ENCODE data around the gene C19orf12. TPM values are rescaled to one million over a fixed set of nuclear protein-coding genes. Genes with fewer than 3 reads are reported as not detected.

C19orf12 gene
- total RNA-seq, 1 donor: 48.5 TPM

DNA sequence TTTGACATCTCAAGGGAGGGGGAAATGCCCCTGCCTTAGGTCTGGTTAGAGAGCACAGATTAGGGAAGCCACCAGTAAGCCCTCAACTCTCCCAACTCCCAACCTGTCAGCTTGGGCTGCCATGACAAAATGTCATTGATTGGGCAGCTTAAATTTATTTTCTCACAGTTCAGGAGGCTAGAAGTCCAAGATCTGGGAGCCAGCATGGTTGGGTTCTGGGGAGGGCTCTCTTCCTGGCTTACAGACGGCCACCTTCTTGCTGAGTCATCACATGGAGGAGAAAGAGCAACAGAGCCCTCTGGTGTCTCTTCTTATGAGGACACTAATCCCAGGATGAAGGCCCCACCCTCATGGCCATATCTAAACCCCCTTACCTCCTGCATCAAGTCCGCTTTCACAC lies 24.2 kb downstream of the C19orf12 start:
- TF ChIP-seq, protein P1, sequence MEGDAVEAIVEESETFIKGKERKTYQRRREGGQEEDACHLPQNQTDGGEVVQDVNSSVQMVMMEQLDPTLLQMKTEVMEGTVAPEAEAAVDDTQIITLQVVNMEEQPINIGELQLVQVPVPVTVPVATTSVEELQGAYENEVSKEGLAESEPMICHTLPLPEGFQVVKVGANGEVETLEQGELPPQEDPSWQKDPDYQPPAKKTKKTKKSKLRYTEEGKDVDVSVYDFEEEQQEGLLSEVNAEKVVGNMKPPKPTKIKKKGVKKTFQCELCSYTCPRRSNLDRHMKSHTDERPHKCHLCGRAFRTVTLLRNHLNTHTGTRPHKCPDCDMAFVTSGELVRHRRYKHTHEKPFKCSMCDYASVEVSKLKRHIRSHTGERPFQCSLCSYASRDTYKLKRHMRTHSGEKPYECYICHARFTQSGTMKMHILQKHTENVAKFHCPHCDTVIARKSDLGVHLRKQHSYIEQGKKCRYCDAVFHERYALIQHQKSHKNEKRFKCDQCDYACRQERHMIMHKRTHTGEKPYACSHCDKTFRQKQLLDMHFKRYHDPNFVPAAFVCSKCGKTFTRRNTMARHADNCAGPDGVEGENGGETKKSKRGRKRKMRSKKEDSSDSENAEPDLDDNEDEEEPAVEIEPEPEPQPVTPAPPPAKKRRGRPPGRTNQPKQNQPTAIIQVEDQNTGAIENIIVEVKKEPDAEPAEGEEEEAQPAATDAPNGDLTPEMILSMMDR (IDR thresholded peaks at IDR 0.05; ENCODE audit: extremely low read depth, low read depth, low read length): peak; percentile 43

GRCh38 chr19:29687897-29688728 lies 26.9 kb downstream of the C19orf12 start:
- peak overlapping the region; percentile 74 for H3K4me3 ChIP-seq (ENCODE audit: insufficient read depth, low read length)
- peak overlapping the region; percentile 98 for H3K27ac ChIP-seq (ENCODE audit: low read depth, low read length)
- peak overlapping the region; percentile 92 for H3K4me2 ChIP-seq (ENCODE audit: insufficient read depth, low read length)
- peak; percentile 84 for DNase-seq (ENCODE audit: insufficient read length, low spot score, missing footprints)
- H3K27me3 ChIP-seq (ENCODE audit: insufficient read depth, low read length): no peaks in the 10 kb centered on the region
- no peak overlapping the region for H2AFZ ChIP-seq (ENCODE audit: low read length)
- TF ChIP-seq, protein P1 (IDR thresholded peaks at IDR 0.05; ENCODE audit: extremely low read depth, low read depth, low read length): no peak
- no peaks in the 10 kb centered on the region for H3K79me2 ChIP-seq (ENCODE audit: insufficient read depth, low read length)
- H4K20me1 ChIP-seq (ENCODE audit: insufficient read depth, low read length): no peaks in the 10 kb centered on the region
- peaks cover 6% of the 10 kb centered on the region for H3K9me3 ChIP-seq (ENCODE audit: low read depth, low read length)
- H3K36me3 ChIP-seq (ENCODE audit: insufficient read depth, low read length): no peaks in the 10 kb centered on the region
- peaks cover 38% of the 10 kb centered on the region for H3K4me1 ChIP-seq (ENCODE audit: insufficient read depth, low read length)

More for the DNA sequence above, 24.2 kb downstream of the C19orf12 start:
- H4K20me1 ChIP-seq (ENCODE audit: insufficient read depth, low read length): peaks cover 2% of the 10 kb centered on the region
- H3K9me3 ChIP-seq (ENCODE audit: low read depth, low read length): peaks cover 6% of the 10 kb centered on the region
- no peaks in the 10 kb centered on the region for H3K27me3 ChIP-seq (ENCODE audit: insufficient read depth, low read length)
- H3K27ac ChIP-seq (ENCODE audit: low read depth, low read length): no peak overlapping the region
- H2AFZ ChIP-seq (ENCODE audit: low read length): no peak overlapping the region
- DNase-seq (ENCODE audit: insufficient read length, low spot score, missing footprints): peak; percentile 61
- H3K4me2 ChIP-seq (ENCODE audit: insufficient read depth, low read length): no peak overlapping the region
- no peaks in the 10 kb centered on the region for H3K36me3 ChIP-seq (ENCODE audit: insufficient read depth, low read length)
- H3K4me1 ChIP-seq (ENCODE audit: insufficient read depth, low read length): peaks cover 25% of the 10 kb centered on the region
- H3K79me2 ChIP-seq (ENCODE audit: insufficient read depth, low read length): no peaks in the 10 kb centered on the region
- no peak overlapping the region for H3K4me3 ChIP-seq (ENCODE audit: insufficient read depth, low read length)

DNA sequence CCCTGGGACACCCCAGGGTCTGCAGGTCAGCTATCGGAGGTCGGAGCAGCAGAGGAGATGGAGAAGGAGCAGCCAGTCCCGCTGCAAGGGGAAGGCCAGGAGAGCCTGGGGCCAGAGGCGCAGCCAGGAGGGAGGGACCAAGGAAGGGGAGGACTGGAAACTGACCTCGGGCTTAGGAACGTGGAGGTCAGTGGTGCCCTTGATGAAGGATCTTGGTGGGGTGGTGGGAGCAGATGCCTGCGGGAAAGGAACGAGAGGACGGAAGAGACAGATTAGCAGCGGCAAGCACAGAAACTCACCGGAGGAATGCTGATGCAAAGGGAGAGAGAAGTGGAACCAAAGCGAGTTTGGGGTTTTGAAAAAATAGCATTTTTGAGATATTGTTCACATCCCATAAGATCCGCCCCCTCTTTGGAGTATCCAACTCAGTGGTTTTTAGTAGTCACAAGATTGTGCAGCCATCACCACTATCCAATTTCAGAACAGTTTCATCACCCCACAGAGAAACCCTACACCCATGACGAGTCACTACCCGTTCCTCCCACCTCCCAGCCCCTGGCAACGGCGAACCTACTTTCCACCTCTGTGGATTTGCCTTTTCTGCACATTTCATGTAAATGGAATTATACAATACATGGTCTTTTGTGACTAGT lies 27.7 kb downstream of the C19orf12 start:
- Histone ChIP-seq H2AFZ (ENCODE audit: low read length) (peak overlapping the region; percentile 94), H4K20me1 (ENCODE audit: insufficient read depth, low read length) (no peaks in the 10 kb centered on the region), H3K27me3 (ENCODE audit: insufficient read depth, low read length) (no peaks in the 10 kb centered on the region), H3K79me2 (ENCODE audit: insufficient read depth, low read length) (no peaks in the 10 kb centered on the region), H3K36me3 (ENCODE audit: insufficient read depth, low read length) (no peaks in the 10 kb centered on the region), H3K4me1 (ENCODE audit: insufficient read depth, low read length) (peaks cover 45% of the 10 kb centered on the region), H3K27ac (ENCODE audit: low read depth, low read length) (peak overlapping the region; percentile 98), H3K9me3 (ENCODE audit: low read depth, low read length) (peaks cover 6% of the 10 kb centered on the region), H3K4me2 (ENCODE audit: insufficient read depth, low read length) (peak overlapping the region; percentile 92), H3K4me3 (ENCODE audit: insufficient read depth, low read length) (peak overlapping the region; percentile 74)
- TF ChIP-seq, protein P1 (IDR thresholded peaks at IDR 0.05; ENCODE audit: extremely low read depth, low read depth, low read length): no peak
- DNase-seq (ENCODE audit: insufficient read length, low spot score, missing footprints): peak; percentile 94

GRCh38 chr19:29686285-29686805 lies 28.7 kb downstream of the C19orf12 start:
- DNase-seq (ENCODE audit: insufficient read length, low spot score, missing footprints): no peak
- Histone ChIP-seq H2AFZ (ENCODE audit: low read length) (no peak overlapping the region), H3K4me2 (ENCODE audit: insufficient read depth, low read length) (peak overlapping the region; percentile 92), H3K4me1 (ENCODE audit: insufficient read depth, low read length) (peaks cover 53% of the 10 kb centered on the region), H3K4me3 (ENCODE audit: insufficient read depth, low read length) (no peak overlapping the region), H3K27ac (ENCODE audit: low read depth, low read length) (peak overlapping the region; percentile 98), H3K79me2 (ENCODE audit: insufficient read depth, low read length) (no peaks in the 10 kb centered on the region), H4K20me1 (ENCODE audit: insufficient read depth, low read length) (no peaks in the 10 kb centered on the region), H3K9me3 (ENCODE audit: low read depth, low read length) (peaks cover 6% of the 10 kb centered on the region), H3K36me3 (ENCODE audit: insufficient read depth, low read length) (no peaks in the 10 kb centered on the region), H3K27me3 (ENCODE audit: insufficient read depth, low read length) (no peaks in the 10 kb centered on the region)
- TF ChIP-seq, protein P1 (IDR thresholded peaks at IDR 0.05; ENCODE audit: extremely low read depth, low read depth, low read length): no peak
